Medulla oblongata (tissue), 1 donor: Measurements from ENCODE around the gene TSHZ2.
"Not testable (repeated sequence)": the region's sequence is repeated elsewhere in the genome, so short reads cannot be mapped to it uniquely, and the experiment has no call there.

ENCODE experiments used
- DNase-seq: peaks from one replicate; pipeline ENCODE4 v3.0.0-alpha.2; 2015; ENCODE audit errors: extremely low spot score

The TSHZ2 gene

GRCh38 chr20:53502820-53503219, 530.7 kb downstream of the TSHZ2 start:
- no peak for DNase-seq

GRCh38 chr20:53503517-53503919, 531.4 kb downstream of the TSHZ2 start:
- no peak for DNase-seq

- not testable (repeated sequence) for DNase-seq
Observed at GRCh38 chr20:53504106-53504505, 531.9 kb downstream of the TSHZ2 start.

- DNase-seq, result no peak
Observed at GRCh38 chr20:53510262-53510661, 538.1 kb downstream of the TSHZ2 start.

GRCh38 chr20:53510704-53511103, 538.5 kb downstream of the TSHZ2 start:
- DNase-seq, result no peak

GRCh38 chr20:53512076-53512475, 539.9 kb downstream of the TSHZ2 start:
- no peak for DNase-seq

- no peak for DNase-seq
Observed at GRCh38 chr20:53513168-53513488, 541.0 kb downstream of the TSHZ2 start.

GRCh38 chr20:53513489-53514298, 541.5 kb downstream of the TSHZ2 start:
- no peak for DNase-seq

GRCh38 chr20:53515749-53516148, 543.6 kb downstream of the TSHZ2 start:
- DNase-seq, result no peak

GRCh38 chr20:53517146-53517545, 545.0 kb downstream of the TSHZ2 start:
- DNase-seq, result no peak

- DNase-seq, result not testable (repeated sequence)
Observed at GRCh38 chr20:53521421-53521820, 549.3 kb downstream of the TSHZ2 start.

- DNase-seq, result no peak
Observed at GRCh38 chr20:53522026-53522425, 549.9 kb downstream of the TSHZ2 start.

GRCh38 chr20:53522696-53523095, 550.5 kb downstream of the TSHZ2 start:
- no peak for DNase-seq

GRCh38 chr20:53523615-53524014, 551.5 kb downstream of the TSHZ2 start:
- not testable (repeated sequence) for DNase-seq

- DNase-seq, result no peak
Observed at GRCh38 chr20:53524589-53525312, 552.6 kb downstream of the TSHZ2 start.

- no peak for DNase-seq
Observed at GRCh38 chr20:53527196-53527595, 555.0 kb downstream of the TSHZ2 start.

- DNase-seq, result no peak
Observed at GRCh38 chr20:53529658-53530057, 557.5 kb downstream of the TSHZ2 start.

GRCh38 chr20:53530440-53530839, 558.3 kb downstream of the TSHZ2 start:
- no peak for DNase-seq

- DNase-seq, result not testable (repeated sequence)
Observed at GRCh38 chr20:53532654-53533312, 560.6 kb downstream of the TSHZ2 start.

GRCh38 chr20:53533500-53533899, 561.3 kb downstream of the TSHZ2 start:
- DNase-seq, result no peak

- DNase-seq, result no peak
Observed at GRCh38 chr20:53534037-53534436, 561.9 kb downstream of the TSHZ2 start.

GRCh38 chr20:53535878-53536277, 563.7 kb downstream of the TSHZ2 start:
- DNase-seq, result no peak

GRCh38 chr20:53536382-53536781, 564.2 kb downstream of the TSHZ2 start:
- not testable (repeated sequence) for DNase-seq
